Esophagus mucosa (tissue), 1 donor: ENCODE results near the gene ZNF526. TPM values are rescaled to one million over a fixed set of nuclear protein-coding genes. Genes with fewer than 3 reads are reported as not detected.

ENCODE experiments used
- ATAC-seq: fragments of 200-7000 bp; cut with Tn5 transposase; one replicate; pipeline ENCODE4 v1.9.1; 2020
- total RNA-seq: library from RNA; stranded (reverse); gene quantifications from one replicate; pipeline ENCODE4 v1.2.4, GENCODE V29; 2023
- donor health status: DM: yes; HTN: yes; CAD: no.

ZNF526 gene
- 4.5 TPM for total RNA-seq

- peak; percentile 87 for ATAC-seq
Observed at GRCh38 chr19:42219812-42220750, at the start of gene ZNF526. Gene ZNF526, plus strand, starts transcription at chr19:42220312. Its CDS starts 4,092 bp downstream, at chr19:42224404.

GRCh38 chr19:42170715-42171114 lies 49.4 kb upstream of the ZNF526 start:
- ATAC-seq = no peak

GRCh38 chr19:42172261-42172660 lies 47.9 kb upstream of the ZNF526 start:
- ATAC-seq = no peak

GRCh38 chr19:42173695-42174094 lies 46.4 kb upstream of the ZNF526 start:
- no peak for ATAC-seq

- no peak for ATAC-seq
Observed at GRCh38 chr19:42174188-42174587, 45.9 kb upstream of the ZNF526 start.

GRCh38 chr19:42174958-42175734 lies 45.0 kb upstream of the ZNF526 start:
- ATAC-seq = no peak

- ATAC-seq = no peak
Observed at GRCh38 chr19:42175952-42176648, 44.0 kb upstream of the ZNF526 start.

GRCh38 chr19:42176649-42176989 lies 43.5 kb upstream of the ZNF526 start:
- peak; percentile 35 for ATAC-seq

GRCh38 chr19:42176990-42177685 lies 43.0 kb upstream of the ZNF526 start:
- peak; percentile 80 for ATAC-seq

GRCh38 chr19:42177686-42178019 lies 42.5 kb upstream of the ZNF526 start:
- ATAC-seq = no peak

GRCh38 chr19:42178791-42179674 lies 41.1 kb upstream of the ZNF526 start:
- no peak for ATAC-seq

GRCh38 chr19:42184401-42184861 lies 35.7 kb upstream of the ZNF526 start:
- peak; percentile 54 for ATAC-seq

GRCh38 chr19:42185277-42185676 lies 34.8 kb upstream of the ZNF526 start:
- no peak for ATAC-seq

- no peak for ATAC-seq
Observed at GRCh38 chr19:42188665-42189064, 31.4 kb upstream of the ZNF526 start.

GRCh38 chr19:42189133-42189532 lies 31.0 kb upstream of the ZNF526 start:
- ATAC-seq = no peak

- ATAC-seq = no peak
Observed at GRCh38 chr19:42191330-42191729, 28.8 kb upstream of the ZNF526 start.

- peak; percentile 94 for ATAC-seq
Observed at GRCh38 chr19:42191855-42192254, 28.3 kb upstream of the ZNF526 start.

GRCh38 chr19:42193294-42193693 lies 26.8 kb upstream of the ZNF526 start:
- peak; percentile 11 for ATAC-seq

- no peak for ATAC-seq
Observed at GRCh38 chr19:42193706-42194105, 26.4 kb upstream of the ZNF526 start.

GRCh38 chr19:42196011-42197001 lies 23.8 kb upstream of the ZNF526 start:
- no peak for ATAC-seq
